HG02623 (cell line): ENCODE measurements around the gene ATP6V0C.

ENCODE experiments used
- ATAC-seq: cut with Tn5 transposase; IDR thresholded peaks from one replicate; pipeline ENCODE4 v1.9.1; 2021; ENCODE audit warnings: moderate library complexity; ENCODE audit not compliant: unreplicated experiment

The ATP6V0C gene

GRCh38 chr16:2508722-2509400, 4.9 kb upstream of the ATP6V0C start:
- no peak for ATAC-seq

- ATAC-seq, result no peak
These were observed 2.5 kb upstream of the ATP6V0C start for GRCh38 chr16:2511128-2511800.

GRCh38 chr16:2511996-2512734, 1.6 kb upstream of the ATP6V0C start:
- ATAC-seq, result no peak

- no peak for ATAC-seq
These were observed 882 bp upstream of the ATP6V0C start for GRCh38 chr16:2512735-2513404.

- ATAC-seq, result no peak
These were observed 804 bp downstream of the ATP6V0C start for GRCh38 chr16:2514333-2515179.

- ATAC-seq, result no peak
These were observed 1.6 kb downstream of the ATP6V0C start for GRCh38 chr16:2515180-2515851.

GRCh38 chr16:2516391-2517240, 2.9 kb downstream of the ATP6V0C start:
- no peak for ATAC-seq

GRCh38 chr16:2517954-2518605, 4.3 kb downstream of the ATP6V0C start:
- ATAC-seq, result no peak

GRCh38 chr16:2518823-2519710, 5.3 kb downstream of the ATP6V0C start:
- no peak for ATAC-seq

- ATAC-seq, result no peak
These were observed 5.9 kb downstream of the ATP6V0C start for GRCh38 chr16:2519711-2520080.

- ATAC-seq, result peak; percentile 45
These were observed 6.5 kb downstream of the ATP6V0C start, which contains the start of gene AMDHD2 for GRCh38 chr16:2520097-2520783. AMDHD2 (plus strand) TSS chr16:2520371; CDS start chr16:2520459, 88 bp downstream.

- no peak for ATAC-seq
These were observed 7.2 kb downstream of the ATP6V0C start for GRCh38 chr16:2520784-2521531.

- no peak for ATAC-seq
These were observed 10.1 kb downstream of the ATP6V0C start for GRCh38 chr16:2523801-2524231.

- ATAC-seq, result no peak
These were observed 10.7 kb downstream of the ATP6V0C start for GRCh38 chr16:2524339-2524938.

- no peak for ATAC-seq
These were observed 12.4 kb downstream of the ATP6V0C start for GRCh38 chr16:2526135-2526534.
